DND-41 (cell line): ENCODE data around the gene PDPN.

ENCODE experiments used
- ATAC-seq: fragments of 200-7000 bp; cut with Tn5 transposase; 3 replicates; pipeline ENCODE4 v1.9.1; 2021; ENCODE audit warnings: low read depth; ENCODE audit not compliant: insufficient read depth
- DNase-seq: peaks from one replicate; pipeline ENCODE4 v3.0.0-alpha.2; 2020
- H2AFZ ChIP-seq: 2 replicates; pipeline ENCODE4 v1.6.0; 2012; ENCODE audit warnings: low read depth, low read length
- H3K27ac ChIP-seq: 2 replicates; pipeline ENCODE4 v1.5.1; 2012; ENCODE audit warnings: low read length, inconsistent platforms
- H3K27me3 ChIP-seq: fragments of 200-600 bp; sonication (generic); 2 replicates; pipeline ENCODE4 v1.6.0; 2012; ENCODE audit warnings: low read length, mild to moderate bottlenecking, inconsistent platforms; ENCODE audit not compliant: insufficient read depth, poor library complexity
- H3K36me3 ChIP-seq: 2 replicates; pipeline ENCODE4 v1.5.1; 2012; ENCODE audit warnings: low read length, inconsistent platforms; ENCODE audit not compliant: insufficient read depth
- H3K4me1 ChIP-seq: 2 replicates; pipeline ENCODE4 v1.5.1; 2012; ENCODE audit warnings: mild to moderate bottlenecking, low read length; ENCODE audit not compliant: insufficient read depth
- H3K4me2 ChIP-seq: 2 replicates; pipeline ENCODE4 v1.6.0; 2012; ENCODE audit warnings: mild to moderate bottlenecking, moderate library complexity, low read length, inconsistent platforms; ENCODE audit not compliant: insufficient read depth
- H3K4me3 ChIP-seq, 2 experiments: fragments of 200-600 bp in 1 of 2; shearing (Covaris generic) in 1 of 2; 2 replicates each; pipeline ENCODE4 v1.5.1; 2012 to 2016; ENCODE audit warnings: inconsistent platforms in 2 of 2, low read length in 2 of 2, mild to moderate bottlenecking in 2 of 2, low read depth in 1 of 2, moderate library complexity in 1 of 2
- H3K79me2 ChIP-seq: 2 replicates; pipeline ENCODE4 v1.6.0; 2012; ENCODE audit warnings: low read length, inconsistent platforms; ENCODE audit not compliant: insufficient read depth
- H3K9ac ChIP-seq: 2 replicates; pipeline ENCODE4 v1.6.0; 2012; ENCODE audit warnings: low read depth, mild to moderate bottlenecking, inconsistent platforms, low read length, moderate library complexity
- H3K9me3 ChIP-seq: 2 replicates; pipeline ENCODE4 v1.5.1; 2012; ENCODE audit warnings: low read length, moderate library complexity, mild to moderate bottlenecking, inconsistent platforms; ENCODE audit not compliant: insufficient read depth, severe bottlenecking
- H4K20me1 ChIP-seq: 2 replicates; pipeline ENCODE4 v1.6.0; 2012; ENCODE audit warnings: low read length; ENCODE audit not compliant: insufficient read depth
- EZH2 ChIP-seq: IDR thresholded peaks from 3 replicates; pipeline ENCODE4 v1.6.1; 2012; ENCODE audit warnings: borderline replicate concordance, low read depth, mild to moderate bottlenecking, moderate library complexity, low read length, inconsistent platforms; ENCODE audit not compliant: severe bottlenecking
- TF ChIP-seq, protein P1 (sequence below): IDR thresholded peaks from 2 replicates; pipeline ENCODE4 v1.5.1; 2012; ENCODE audit warnings: borderline replicate concordance, low read length, moderate library complexity, mild to moderate bottlenecking; ENCODE audit not compliant: poor library complexity, severe bottlenecking; ENCODE audit errors: extremely low read depth

The PDPN gene

DNA sequence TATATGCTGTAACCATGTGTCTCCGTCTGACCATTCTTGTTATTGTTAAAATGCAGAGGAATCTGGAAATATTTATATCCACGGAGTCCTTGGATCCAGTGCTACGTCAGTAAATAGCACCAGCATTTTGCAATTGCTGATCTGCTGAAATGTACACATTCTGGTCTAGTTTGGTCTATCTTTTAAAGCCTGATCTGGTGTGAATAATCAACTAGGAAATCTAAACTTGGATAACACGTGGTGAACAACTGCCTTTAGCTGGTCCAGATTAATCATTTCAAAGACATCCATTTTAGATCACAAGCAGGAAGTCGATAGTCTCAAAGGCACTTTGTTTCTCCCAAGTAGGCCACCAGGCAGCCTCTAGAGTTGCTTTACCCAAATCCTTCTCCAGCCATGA, 32.6 kb downstream of the PDPN start:
- H3K27me3 ChIP-seq = peaks cover 7% of the 10 kb centered on the region
- H3K36me3 ChIP-seq = no peaks in the 10 kb centered on the region
- no peak for ATAC-seq

DNA sequence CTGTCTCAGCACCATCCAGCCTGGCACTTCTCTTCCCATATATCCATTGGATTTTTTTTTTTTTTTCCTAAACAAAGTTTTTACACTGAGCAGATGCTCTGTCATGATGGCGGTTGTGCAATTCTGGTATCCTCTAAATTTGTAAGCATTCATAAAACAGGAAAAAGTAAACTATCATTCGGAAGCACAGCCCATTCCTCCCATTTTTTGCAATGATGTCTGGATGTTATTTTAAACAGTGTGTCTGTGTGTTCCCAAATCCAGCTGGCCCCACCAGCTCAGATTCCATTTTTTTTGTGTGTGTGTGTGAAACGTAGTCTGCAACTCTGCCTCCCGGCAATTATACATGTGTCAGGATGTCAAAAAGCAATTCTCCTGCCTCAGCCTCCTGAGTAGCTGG, 33.5 kb downstream of the PDPN start:
- H2AFZ ChIP-seq = no peak overlapping the region
- no peak overlapping the region for H3K4me3 ChIP-seq
- peaks cover 7% of the 10 kb centered on the region for H3K27me3 ChIP-seq
- TF ChIP-seq, protein P1, sequence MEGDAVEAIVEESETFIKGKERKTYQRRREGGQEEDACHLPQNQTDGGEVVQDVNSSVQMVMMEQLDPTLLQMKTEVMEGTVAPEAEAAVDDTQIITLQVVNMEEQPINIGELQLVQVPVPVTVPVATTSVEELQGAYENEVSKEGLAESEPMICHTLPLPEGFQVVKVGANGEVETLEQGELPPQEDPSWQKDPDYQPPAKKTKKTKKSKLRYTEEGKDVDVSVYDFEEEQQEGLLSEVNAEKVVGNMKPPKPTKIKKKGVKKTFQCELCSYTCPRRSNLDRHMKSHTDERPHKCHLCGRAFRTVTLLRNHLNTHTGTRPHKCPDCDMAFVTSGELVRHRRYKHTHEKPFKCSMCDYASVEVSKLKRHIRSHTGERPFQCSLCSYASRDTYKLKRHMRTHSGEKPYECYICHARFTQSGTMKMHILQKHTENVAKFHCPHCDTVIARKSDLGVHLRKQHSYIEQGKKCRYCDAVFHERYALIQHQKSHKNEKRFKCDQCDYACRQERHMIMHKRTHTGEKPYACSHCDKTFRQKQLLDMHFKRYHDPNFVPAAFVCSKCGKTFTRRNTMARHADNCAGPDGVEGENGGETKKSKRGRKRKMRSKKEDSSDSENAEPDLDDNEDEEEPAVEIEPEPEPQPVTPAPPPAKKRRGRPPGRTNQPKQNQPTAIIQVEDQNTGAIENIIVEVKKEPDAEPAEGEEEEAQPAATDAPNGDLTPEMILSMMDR = no peak
- no peak for TF ChIP-seq EZH2
- H3K4me2 ChIP-seq = no peak overlapping the region
- H3K27ac ChIP-seq = no peak overlapping the region
- no peaks in the 10 kb centered on the region for H3K79me2 ChIP-seq
- no peaks in the 10 kb centered on the region for H3K4me1 ChIP-seq
- H4K20me1 ChIP-seq = no peaks in the 10 kb centered on the region
- H3K9me3 ChIP-seq = no peaks in the 10 kb centered on the region
- DNase-seq (no peak), ATAC-seq (no peak)
- H3K36me3 ChIP-seq = no peaks in the 10 kb centered on the region
- no peak overlapping the region for H3K9ac ChIP-seq

More for the DNA sequence above, 32.6 kb downstream of the PDPN start:
- Histone ChIP-seq H3K4me3 (no peak overlapping the region), H3K4me1 (no peaks in the 10 kb centered on the region), H3K9me3 (no peaks in the 10 kb centered on the region), H3K9ac (no peak overlapping the region), H4K20me1 (no peaks in the 10 kb centered on the region), H3K79me2 (no peaks in the 10 kb centered on the region), H3K27ac (no peak overlapping the region), H3K4me2 (no peak overlapping the region), H2AFZ (no peak overlapping the region)
- no peak for DNase-seq
- no peak for TF ChIP-seq EZH2

DNA sequence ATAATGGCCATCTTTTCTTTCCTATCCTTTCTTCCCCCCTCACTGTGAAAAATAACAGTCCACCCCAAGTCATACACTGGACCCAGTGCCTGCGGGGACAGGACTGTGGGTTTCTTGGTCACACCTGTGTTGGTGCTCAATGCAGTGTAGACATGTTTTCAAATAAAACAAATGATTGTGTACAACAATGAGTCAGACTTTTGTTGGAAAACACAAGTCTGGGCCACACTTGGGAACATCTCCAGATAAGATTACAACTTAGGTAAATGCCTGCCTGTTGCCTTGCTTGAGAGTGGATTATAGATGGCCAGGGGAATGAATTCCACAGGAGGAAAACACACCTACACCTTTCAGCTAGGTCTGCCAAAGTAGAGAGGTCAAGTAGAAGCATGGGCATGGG, 34.1 kb downstream of the PDPN start:
- ATAC-seq (no peak), DNase-seq (no peak)
- Histone ChIP-seq H3K4me2 (no peak overlapping the region), H2AFZ (no peak overlapping the region), H3K27me3 (peaks cover 7% of the 10 kb centered on the region), H4K20me1 (no peaks in the 10 kb centered on the region), H3K9me3 (no peaks in the 10 kb centered on the region), H3K4me1 (no peaks in the 10 kb centered on the region), H3K36me3 (no peaks in the 10 kb centered on the region), H3K27ac (no peak overlapping the region), H3K79me2 (no peaks in the 10 kb centered on the region), H3K9ac (no peak overlapping the region), H3K4me3 (no peak overlapping the region)
- TF ChIP-seq, protein P1 = no peak

DNA sequence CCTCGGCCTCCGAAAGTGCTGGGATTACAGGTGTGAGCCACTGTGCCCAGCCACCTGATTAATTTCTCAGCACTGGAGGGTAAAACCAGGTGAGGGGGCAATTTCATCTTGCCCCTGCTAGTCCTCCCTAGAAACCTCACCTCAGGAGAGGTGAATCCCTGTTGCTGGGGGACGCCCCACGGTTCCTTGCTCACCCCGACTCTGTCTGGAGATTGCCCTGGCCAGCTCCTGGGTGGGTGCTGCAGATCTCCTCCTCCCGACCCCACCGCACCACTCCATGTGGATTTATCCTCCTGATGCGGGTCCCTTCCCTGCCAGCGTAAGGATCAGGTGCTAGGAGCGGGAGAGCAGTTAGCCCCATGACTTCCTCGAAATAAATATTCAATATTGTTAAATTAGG, 34.9 kb downstream of the PDPN start:
- H3K4me3 ChIP-seq = no peak overlapping the region
- TF ChIP-seq, protein P1 = no peak
- TF ChIP-seq EZH2 = no peak
- H3K4me2 ChIP-seq = no peak overlapping the region
- no peaks in the 10 kb centered on the region for H3K4me1 ChIP-seq
- H3K9me3 ChIP-seq = no peaks in the 10 kb centered on the region
- no peak overlapping the region for H2AFZ ChIP-seq
- no peak for ATAC-seq
- no peak overlapping the region for H3K27ac ChIP-seq
- H4K20me1 ChIP-seq = no peaks in the 10 kb centered on the region
- H3K79me2 ChIP-seq = no peaks in the 10 kb centered on the region
- H3K27me3 ChIP-seq = peaks cover 7% of the 10 kb centered on the region
- no peak overlapping the region for H3K9ac ChIP-seq
- no peak for DNase-seq
- no peaks in the 10 kb centered on the region for H3K36me3 ChIP-seq
